GM19025 (cell line): Measurements from ENCODE around the gene UTP14A.
A peak's percentile ranks its signal among the peaks of the same experiment; 100 is the strongest.
"Not testable (repeated sequence)": the region's sequence is repeated elsewhere in the genome, so short reads cannot be mapped to it uniquely, and the experiment has no call there.

Experiments
- ATAC-seq: cut with Tn5 transposase; IDR thresholded peaks from one replicate; pipeline ENCODE4 v1.9.1; 2021; ENCODE audit warnings: mild to moderate bottlenecking, low read depth, moderate library complexity; ENCODE audit not compliant: unreplicated experiment

UTP14A gene

GRCh38 chrX:129905787-129906580 lies at the start of gene UTP14A:
Gene UTP14A, plus strand, starts transcription at chrX:129906164. Its CDS starts 47 bp downstream, at chrX:129906211.
- peak; percentile 97 for ATAC-seq

DNA sequence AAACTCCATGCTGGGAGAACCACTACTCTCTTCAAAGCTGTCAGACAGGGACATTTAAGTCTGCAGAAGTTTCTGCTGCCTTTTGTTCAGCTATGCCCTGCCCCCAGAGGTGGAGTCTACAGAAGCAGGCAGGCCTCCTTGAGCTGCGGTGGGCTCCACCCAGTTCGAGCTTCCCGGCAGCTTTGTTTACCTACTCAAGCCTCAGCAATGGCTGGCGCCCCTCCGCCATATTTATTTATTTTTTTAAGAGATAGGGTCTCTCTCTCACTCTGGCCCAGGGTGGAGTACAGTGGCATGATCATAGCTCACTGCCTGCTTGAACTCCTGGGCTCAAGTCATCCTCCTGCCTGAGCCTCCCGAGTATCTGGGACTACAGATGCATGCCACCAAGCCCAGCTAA lies 46.8 kb upstream of the UTP14A start:
- not testable (repeated sequence) for ATAC-seq

GRCh38 chrX:129866321-129866720 lies 39.6 kb upstream of the UTP14A start:
- not testable (repeated sequence) for ATAC-seq

- ATAC-seq: no peak
These were observed 33.4 kb upstream of the UTP14A start for GRCh38 chrX:129872524-129872923.

GRCh38 chrX:129875669-129876068 lies 30.3 kb upstream of the UTP14A start:
- no peak for ATAC-seq

GRCh38 chrX:129876771-129877305 lies 29.1 kb upstream of the UTP14A start:
- no peak for ATAC-seq

- ATAC-seq: no peak
These were observed 28.6 kb upstream of the UTP14A start for GRCh38 chrX:129877401-129877800.

DNA sequence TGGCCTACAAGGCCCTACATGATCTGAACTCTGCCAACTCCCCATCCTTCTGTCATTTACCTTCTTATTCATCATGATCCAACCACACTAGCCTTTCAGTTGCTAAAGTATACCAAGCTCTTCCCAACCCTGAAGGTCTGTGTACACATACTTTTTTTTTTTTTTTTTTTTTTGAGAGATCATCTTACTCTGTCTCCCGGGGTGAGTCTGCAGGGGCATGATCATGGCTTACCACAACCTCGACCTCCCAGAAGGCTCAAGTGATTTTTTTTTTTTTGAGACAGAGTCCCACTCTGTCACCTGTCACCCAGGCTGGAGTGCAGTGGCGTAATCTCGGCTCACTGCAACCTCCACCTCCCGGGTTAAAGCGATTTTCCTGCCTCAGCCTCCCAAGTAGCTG lies 5.9 kb upstream of the UTP14A start:
- no peak for ATAC-seq

DNA sequence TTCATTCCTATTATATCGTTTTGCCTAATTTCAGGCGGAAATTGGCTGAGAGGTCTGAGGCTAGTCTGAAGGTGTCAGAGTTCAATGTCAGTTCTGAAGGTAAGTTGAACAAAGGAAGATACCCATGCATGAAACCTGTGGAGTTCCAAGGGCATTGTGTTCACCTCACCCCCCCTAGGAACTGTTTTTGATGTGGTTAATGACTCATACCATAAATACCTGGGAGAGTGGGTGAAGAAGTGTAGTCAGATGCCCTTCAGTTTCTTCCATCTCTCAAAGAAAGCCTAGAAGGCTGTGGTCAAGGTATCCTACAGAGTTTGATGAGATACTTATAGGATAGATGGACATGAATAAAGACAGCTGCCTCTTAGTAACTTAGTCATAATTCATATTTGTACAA lies 2.7 kb downstream of the UTP14A start:
- no peak for ATAC-seq

DNA sequence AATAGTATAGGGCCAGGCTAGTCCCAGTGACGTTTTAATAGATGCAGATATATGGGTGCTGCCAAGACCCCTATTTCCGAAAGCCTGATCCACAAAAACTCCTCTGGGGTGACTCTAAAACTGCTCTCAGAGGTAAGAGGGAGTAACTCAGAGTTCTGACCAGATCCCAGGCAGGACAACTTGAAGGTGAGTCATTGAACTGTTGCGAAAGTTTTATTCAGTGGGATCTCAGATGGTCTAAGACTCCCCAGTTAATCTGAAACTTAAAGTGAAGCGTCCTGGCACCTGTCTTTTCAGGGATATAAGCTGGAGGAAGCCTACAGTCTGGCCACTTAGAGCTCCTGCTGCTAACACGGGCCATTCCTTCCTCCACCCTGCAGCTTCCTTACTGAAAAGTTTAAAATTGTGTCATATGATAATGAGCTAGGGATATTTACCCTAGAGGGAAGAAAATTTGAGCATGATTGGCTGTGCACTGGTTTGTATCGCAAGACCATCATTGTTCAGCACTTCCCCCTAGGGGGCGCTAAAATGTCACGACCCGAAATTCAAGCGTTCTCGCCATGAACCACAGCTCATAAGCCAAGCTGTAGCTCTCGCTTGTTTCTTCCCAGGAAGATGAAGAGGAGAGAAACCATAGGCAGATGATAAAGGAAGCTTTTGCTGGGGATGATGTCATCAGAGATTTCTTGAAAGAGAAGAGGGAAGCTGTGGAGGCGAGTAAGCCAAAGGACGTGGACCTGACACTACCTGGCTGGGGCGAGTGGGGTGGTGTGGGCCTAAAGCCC lies 19.5 kb downstream of the UTP14A start:
- ATAC-seq: no peak

- no peak for ATAC-seq
These were observed 25.0 kb downstream of the UTP14A start for GRCh38 chrX:129930941-129931410.

GRCh38 chrX:129931411-129932015 lies 25.5 kb downstream of the UTP14A start:
- ATAC-seq: peak; percentile 51

- peak; percentile 64 for ATAC-seq
These were observed 26.3 kb downstream of the UTP14A start for GRCh38 chrX:129932016-129932820.

DNA sequence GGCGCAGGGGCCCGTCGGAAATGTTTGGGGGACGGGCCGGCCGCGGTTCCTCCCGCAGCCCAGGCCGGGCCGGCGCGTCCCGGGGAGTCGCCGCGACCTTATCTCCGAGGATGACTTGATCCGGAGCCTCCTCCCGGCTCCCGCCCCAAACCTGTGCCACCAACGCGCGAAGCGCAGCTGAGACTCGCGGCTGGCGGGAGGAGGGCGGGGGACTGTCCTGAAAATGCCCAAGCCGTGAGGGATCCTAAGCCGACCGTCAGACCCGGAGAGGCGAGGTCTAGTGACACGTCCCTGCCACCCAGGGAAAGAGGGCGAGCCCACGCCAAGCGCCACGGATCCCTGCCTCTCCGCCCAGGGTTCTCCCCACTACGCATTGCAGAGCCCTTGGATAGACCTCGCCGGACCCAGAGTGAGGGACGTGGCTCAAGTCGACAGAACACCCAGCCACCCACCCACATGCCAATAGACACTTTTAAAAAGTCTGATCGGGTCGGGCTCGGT lies 26.9 kb downstream of the UTP14A start:
- ATAC-seq: no peak

DNA sequence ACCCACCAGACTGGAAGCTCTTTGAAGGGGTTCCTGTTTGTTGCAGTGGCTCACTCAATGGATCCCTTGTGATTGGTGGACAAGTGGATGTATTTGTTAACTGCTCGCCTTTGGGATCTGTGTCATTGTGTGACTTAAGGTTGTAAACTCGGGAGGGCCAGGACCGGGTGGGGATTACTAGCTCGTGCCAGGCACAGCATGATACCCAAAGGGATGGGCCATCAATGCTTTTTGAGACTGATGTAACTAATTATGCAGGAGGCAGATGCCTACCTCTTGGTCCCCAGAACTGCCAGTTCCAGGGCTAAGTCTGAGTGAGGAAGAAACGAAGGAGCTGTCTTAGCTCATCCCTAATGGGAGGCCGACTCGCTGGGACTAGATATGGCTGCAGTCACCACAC lies 27.7 kb downstream of the UTP14A start:
- no peak for ATAC-seq

GRCh38 chrX:129934461-129934860 lies 28.5 kb downstream of the UTP14A start:
- ATAC-seq: no peak

DNA sequence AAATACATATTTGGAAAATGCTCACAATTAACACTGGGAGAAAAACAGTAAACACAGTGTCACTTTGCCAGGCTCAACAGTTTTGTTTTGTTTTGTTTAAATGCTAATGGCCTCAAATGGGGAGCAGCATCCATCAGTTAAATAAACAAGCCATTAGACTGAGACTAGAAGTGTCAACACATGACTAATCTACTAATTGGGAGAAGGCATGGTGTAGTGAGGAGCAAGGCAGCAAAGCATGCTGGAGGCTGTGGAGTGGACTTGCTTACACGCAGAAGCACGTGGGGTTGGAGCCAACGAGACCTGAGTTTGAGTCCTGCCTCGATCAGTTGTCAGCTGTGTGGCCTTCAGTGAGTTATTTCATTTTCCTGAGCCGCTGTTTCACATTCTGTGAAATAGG lies 29.0 kb downstream of the UTP14A start:
- ATAC-seq: no peak

- ATAC-seq: no peak
These were observed 32.1 kb downstream of the UTP14A start for GRCh38 chrX:129938081-129938480.

GRCh38 chrX:129939986-129940385 lies 34.0 kb downstream of the UTP14A start:
- no peak for ATAC-seq

- no peak for ATAC-seq
These were observed 34.8 kb downstream of the UTP14A start for GRCh38 chrX:129940721-129941120.
